Measurements from ENCODE around the gene RAB28. TPM values are rescaled to one million over a fixed set of nuclear protein-coding genes. Genes with fewer than 3 reads are reported as not detected.

Gene RAB28
- total RNA-seq, 1 donor from 2014 or later = 67.3 TPM

DNA sequence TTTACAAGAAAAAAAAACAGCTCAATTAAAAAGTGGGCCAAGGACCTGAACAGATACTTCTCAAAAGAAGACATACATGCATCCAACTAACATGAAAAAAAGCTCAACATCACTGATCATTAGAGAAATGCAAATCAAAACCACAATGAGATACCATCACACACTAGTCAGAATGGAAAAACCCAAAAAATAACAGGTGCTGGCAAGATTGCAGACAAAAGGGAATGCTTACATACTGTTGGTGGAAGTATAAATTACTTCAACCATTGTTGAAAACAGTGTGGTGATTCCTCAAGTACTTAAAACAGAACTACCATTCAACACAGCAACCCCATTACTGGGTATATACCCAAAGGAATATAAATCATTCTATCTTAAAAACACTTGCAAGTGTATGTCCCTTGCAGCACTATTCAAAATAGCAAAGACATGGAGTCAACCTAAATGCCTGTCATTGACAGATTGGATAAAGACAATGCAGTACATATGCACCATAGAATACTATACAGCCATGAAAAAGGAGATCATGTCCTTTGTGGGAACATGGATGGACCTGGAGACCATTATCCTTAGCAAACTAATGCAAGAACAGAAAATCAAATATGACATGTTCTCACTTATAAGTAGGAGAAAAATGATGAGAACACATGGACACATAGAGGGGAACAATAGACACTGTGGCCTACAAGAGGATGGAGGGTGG, 97.6 kb downstream of the RAB28 start:
- Histone ChIP-seq H2AFZ (replicated peaks) (no peak overlapping the region), H3F3A (ENCODE audit: low read depth) (no peaks in the 10 kb centered on the region), H3K79me2 (ENCODE audit: low read depth) (peaks cover 71% of the 10 kb centered on the region), H4K20me1 (ENCODE audit: low read depth) (peaks cover 14% of the 10 kb centered on the region), H3K9ac (no peak overlapping the region), H3K4me2 (no peak overlapping the region), H3K36me3 (no peaks in the 10 kb centered on the region), H3K27ac (no peak overlapping the region), H3K4me1 (no peaks in the 10 kb centered on the region), H3K27me3 (no peaks in the 10 kb centered on the region), H3K4me3 (no peak overlapping the region), H3K9me3 (ENCODE audit: low read depth) (no peaks in the 10 kb centered on the region)
- no peak for DNase-seq (ENCODE audit: low spot score)
- Mint-ChIP-seq H3K36me3 (peaks cover 19% of the 10 kb centered on the region), H3K4me1 (no peaks in the 10 kb centered on the region), H3K27me3 (ENCODE audit: insufficient read depth, low read depth) (no peaks in the 10 kb centered on the region), H3K9me3 (peaks cover 27% of the 10 kb centered on the region), H3K4me3 (no peak overlapping the region), H3K27ac (no peak overlapping the region)
- TF ChIP-seq EZH2 (IDR thresholded peaks at IDR 0.05) (no peak), EZH2phosphoT487 (IDR thresholded peaks at IDR 0.05) (no peak)
- TF ChIP-seq, protein P1, sequence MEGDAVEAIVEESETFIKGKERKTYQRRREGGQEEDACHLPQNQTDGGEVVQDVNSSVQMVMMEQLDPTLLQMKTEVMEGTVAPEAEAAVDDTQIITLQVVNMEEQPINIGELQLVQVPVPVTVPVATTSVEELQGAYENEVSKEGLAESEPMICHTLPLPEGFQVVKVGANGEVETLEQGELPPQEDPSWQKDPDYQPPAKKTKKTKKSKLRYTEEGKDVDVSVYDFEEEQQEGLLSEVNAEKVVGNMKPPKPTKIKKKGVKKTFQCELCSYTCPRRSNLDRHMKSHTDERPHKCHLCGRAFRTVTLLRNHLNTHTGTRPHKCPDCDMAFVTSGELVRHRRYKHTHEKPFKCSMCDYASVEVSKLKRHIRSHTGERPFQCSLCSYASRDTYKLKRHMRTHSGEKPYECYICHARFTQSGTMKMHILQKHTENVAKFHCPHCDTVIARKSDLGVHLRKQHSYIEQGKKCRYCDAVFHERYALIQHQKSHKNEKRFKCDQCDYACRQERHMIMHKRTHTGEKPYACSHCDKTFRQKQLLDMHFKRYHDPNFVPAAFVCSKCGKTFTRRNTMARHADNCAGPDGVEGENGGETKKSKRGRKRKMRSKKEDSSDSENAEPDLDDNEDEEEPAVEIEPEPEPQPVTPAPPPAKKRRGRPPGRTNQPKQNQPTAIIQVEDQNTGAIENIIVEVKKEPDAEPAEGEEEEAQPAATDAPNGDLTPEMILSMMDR (IDR thresholded peaks at IDR 0.05) = no peak

DNA sequence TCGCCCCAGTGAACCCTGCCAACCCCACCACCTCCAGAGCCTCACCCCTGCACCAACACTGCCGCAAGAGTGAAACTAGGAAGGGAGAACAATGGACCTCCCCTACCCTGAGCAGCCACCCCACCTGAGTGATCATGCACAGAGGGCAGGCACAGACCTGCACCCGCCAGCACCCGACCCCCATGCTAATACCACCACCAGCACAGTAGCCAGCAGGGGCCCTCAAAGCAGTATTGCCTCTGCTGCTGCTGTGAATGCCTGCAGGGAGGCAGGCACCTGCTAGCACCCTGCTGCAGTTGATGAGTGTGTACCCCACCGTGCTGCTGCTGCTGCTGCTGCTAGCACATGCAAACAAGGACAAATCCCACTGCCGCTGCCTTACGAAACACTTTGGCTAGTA, 100.1 kb downstream of the RAB28 start:
- Mint-ChIP-seq H3K27me3 (ENCODE audit: insufficient read depth, low read depth) (no peaks in the 10 kb centered on the region), H3K36me3 (peaks cover 13% of the 10 kb centered on the region), H3K27ac (no peak overlapping the region), H3K9me3 (peaks cover 15% of the 10 kb centered on the region), H3K4me3 (no peak overlapping the region), H3K4me1 (no peaks in the 10 kb centered on the region)
- Histone ChIP-seq H3K4me1 (no peaks in the 10 kb centered on the region), H3K9me3 (ENCODE audit: low read depth) (no peaks in the 10 kb centered on the region), H3K36me3 (no peaks in the 10 kb centered on the region), H3K27ac (no peak overlapping the region), H3K79me2 (ENCODE audit: low read depth) (peaks cover 49% of the 10 kb centered on the region), H4K20me1 (ENCODE audit: low read depth) (peaks cover 14% of the 10 kb centered on the region), H3K27me3 (no peaks in the 10 kb centered on the region), H2AFZ (replicated peaks) (no peak overlapping the region), H3K4me2 (no peak overlapping the region), H3K4me3 (no peak overlapping the region), H3F3A (ENCODE audit: low read depth) (no peaks in the 10 kb centered on the region), H3K9ac (no peak overlapping the region)
- DNase-seq (ENCODE audit: low spot score) = no peak
- no peak for TF ChIP-seq EZH2phosphoT487 (IDR thresholded peaks at IDR 0.05)
- TF ChIP-seq, protein P1 (IDR thresholded peaks at IDR 0.05) = no peak
- TF ChIP-seq EZH2 (IDR thresholded peaks at IDR 0.05) = no peak

DNA sequence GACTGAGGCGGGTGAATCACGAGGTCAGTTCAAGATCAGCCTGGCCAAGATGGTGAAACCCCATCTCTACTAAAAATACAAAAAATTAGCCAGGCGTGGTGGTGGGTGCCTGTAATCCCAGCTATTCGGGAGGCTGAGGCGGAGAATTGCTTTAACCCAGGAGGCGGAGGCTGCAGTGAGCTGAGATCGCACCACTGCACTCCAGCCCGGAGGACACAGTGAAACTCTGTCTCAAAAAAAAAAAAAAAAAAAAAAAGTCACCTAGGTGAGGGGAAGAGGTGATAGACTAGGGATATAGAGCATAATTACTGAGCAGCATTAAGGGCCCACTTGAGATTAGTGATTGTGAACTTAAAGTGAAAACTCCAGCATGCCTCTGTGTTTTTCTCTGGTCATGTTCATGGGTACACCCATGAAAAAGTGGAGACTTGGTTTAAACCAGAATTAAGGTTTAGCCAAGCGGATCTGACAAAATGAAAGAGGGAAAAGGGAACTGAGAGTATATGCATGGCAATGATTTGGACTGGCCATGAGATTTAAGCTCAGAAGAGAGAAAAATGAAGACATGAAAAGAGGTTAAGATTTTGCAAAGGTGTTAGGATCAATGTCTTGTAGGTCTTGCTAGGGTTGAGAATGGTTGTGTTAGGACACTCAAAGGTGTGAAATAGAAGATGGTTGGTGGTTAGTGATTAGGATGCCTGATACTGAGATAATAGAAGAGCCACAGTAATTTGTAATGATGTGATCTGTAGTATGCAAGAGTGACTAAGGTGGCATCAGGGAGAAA, 105.0 kb downstream of the RAB28 start:
- DNase-seq (ENCODE audit: low spot score) = no peak
- Histone ChIP-seq H2AFZ (replicated peaks) (no peak overlapping the region), H3K4me1 (no peaks in the 10 kb centered on the region), H3F3A (ENCODE audit: low read depth) (no peaks in the 10 kb centered on the region), H3K36me3 (no peaks in the 10 kb centered on the region), H3K27me3 (no peaks in the 10 kb centered on the region), H3K4me2 (no peak overlapping the region), H3K27ac (no peak overlapping the region), H3K9me3 (ENCODE audit: low read depth) (no peaks in the 10 kb centered on the region), H3K79me2 (ENCODE audit: low read depth) (peaks cover 4% of the 10 kb centered on the region), H4K20me1 (ENCODE audit: low read depth) (no peaks in the 10 kb centered on the region), H3K4me3 (no peak overlapping the region), H3K9ac (no peak overlapping the region)
- peaks cover 2% of the 10 kb centered on the region for H3K27me3 Mint-ChIP-seq (ENCODE audit: insufficient read depth, low read depth)
- TF ChIP-seq, protein P1 (IDR thresholded peaks at IDR 0.05) = no peak
- TF ChIP-seq EZH2phosphoT487 (IDR thresholded peaks at IDR 0.05) = no peak
- no peak overlapping the region for H3K27ac Mint-ChIP-seq
- H3K36me3 Mint-ChIP-seq = no peaks in the 10 kb centered on the region
- no peaks in the 10 kb centered on the region for H3K9me3 Mint-ChIP-seq
- H3K4me3 Mint-ChIP-seq = no peak overlapping the region
- no peaks in the 10 kb centered on the region for H3K4me1 Mint-ChIP-seq
